WTC11 (cell line): ENCODE measurements around the gene LHFPL6. TPM values are rescaled to one million over a fixed set of nuclear protein-coding genes. Genes with fewer than 3 reads are reported as not detected.

ENCODE experiments used
- ATAC-seq: fragments of 200-7000 bp; cut with Tn5 transposase; 2 replicates; pipeline ENCODE4 v1.10.0; 2021; ENCODE audit warnings: mild to moderate bottlenecking, moderate library complexity
- CTCF ChIA-PET: fragments of 300-600 bp; sonication (Branson Sonifier 250); formaldehyde crosslinking; loops from one replicate; lab custom pipeline; 2021; ENCODE audit warnings: antibody characterized with exemption; lab: Charles Lee
- POLR2A ChIA-PET: fragments of 350-600 bp; sonication (Branson Sonifier 250); formaldehyde crosslinking; loops from one replicate; lab custom pipeline; 2021; ENCODE audit warnings: antibody characterized with exemption; lab: Charles Lee
- DNase-seq: peaks from one replicate; pipeline ENCODE4 v3.0.0; 2021; ENCODE audit warnings: low spot score
- H3K27ac Mint-ChIP-seq: 2 replicates; pipeline ENCODE4 v1.8.0; 2021; ENCODE audit warnings: mixed read lengths
- H3K27me3 Mint-ChIP-seq: 2 replicates; pipeline ENCODE4 v1.8.0; 2021; ENCODE audit warnings: low read depth, mild to moderate bottlenecking, moderate library complexity, mixed read lengths
- H3K36me3 Mint-ChIP-seq: 2 replicates; pipeline ENCODE4 v1.8.0; 2021; ENCODE audit warnings: mixed read lengths
- H3K4me1 Mint-ChIP-seq: 2 replicates; pipeline ENCODE4 v1.8.0; 2022; ENCODE audit warnings: mixed read lengths
- H3K4me3 Mint-ChIP-seq: 2 replicates; pipeline ENCODE4 v1.8.0; 2021; ENCODE audit warnings: mild to moderate bottlenecking, moderate library complexity, mixed read lengths
- H3K9me3 Mint-ChIP-seq: 2 replicates; pipeline ENCODE4 v1.8.0; 2021; ENCODE audit warnings: mixed read lengths
- ELF4 ChIP-seq: sonication (generic); formaldehyde crosslinking; IDR thresholded peaks from 2 replicates; pipeline ENCODE4 v1.8.1; 2022; ENCODE audit warnings: low read depth, mild to moderate bottlenecking, moderate library complexity, missing genetic modification reagents
- EMX1 ChIP-seq: fragments of 250-450 bp; sonication (Bioruptor Pico); IDR thresholded peaks from 2 replicates; pipeline ENCODE4 v1.8.0; 2021; ENCODE audit warnings: mild to moderate bottlenecking
- FOXJ3 ChIP-seq: sonication (generic); formaldehyde crosslinking; IDR thresholded peaks from 2 replicates; pipeline ENCODE4 v1.9.0; 2021; ENCODE audit warnings: missing genetic modification reagents, mild to moderate bottlenecking, borderline replicate concordance
- GRHL2 ChIP-seq: fragments of 250-450 bp; sonication (Bioruptor Pico); IDR thresholded peaks from 2 replicates; pipeline ENCODE4 v1.8.0; 2022; ENCODE audit warnings: mild to moderate bottlenecking, moderate library complexity; ENCODE audit not compliant: insufficient replicate concordance, severe bottlenecking
- NFYB ChIP-seq: sonication (generic); formaldehyde crosslinking; conservative IDR thresholded peaks from 2 replicates; pipeline ENCODE4 v1.8.0; 2022; ENCODE audit warnings: low read depth, missing genetic modification reagents
- RORB ChIP-seq: fragments of 250-450 bp; sonication (Bioruptor Pico); IDR thresholded peaks from 2 replicates; pipeline ENCODE4 v1.9.0; 2021; ENCODE audit warnings: mild to moderate bottlenecking
- SMAD3 ChIP-seq: sonication (generic); formaldehyde crosslinking; IDR thresholded peaks from 2 replicates; pipeline ENCODE4 v1.8.0; 2022; ENCODE audit warnings: missing genetic modification reagents, mild to moderate bottlenecking, borderline replicate concordance
- TEAD1 ChIP-seq: sonication (generic); formaldehyde crosslinking; IDR thresholded peaks from 2 replicates; pipeline ENCODE4 v1.8.0; 2022; ENCODE audit warnings: mild to moderate bottlenecking, missing genetic modification reagents
- USF2 ChIP-seq: sonication (generic); formaldehyde crosslinking; IDR thresholded peaks from 2 replicates; pipeline ENCODE4 v1.8.1; 2023; ENCODE audit warnings: mild to moderate bottlenecking, missing genetic modification reagents, moderate library complexity
- ZNF219 ChIP-seq: sonication (generic); formaldehyde crosslinking; IDR thresholded peaks from 2 replicates; pipeline ENCODE4 v1.8.0; 2023; ENCODE audit warnings: missing genetic modification reagents, mild to moderate bottlenecking, borderline replicate concordance
- ZNF263 ChIP-seq: sonication (generic); formaldehyde crosslinking; IDR thresholded peaks from 2 replicates; pipeline ENCODE4 v1.8.1; 2022; ENCODE audit warnings: low read depth, mild to moderate bottlenecking, moderate library complexity, missing genetic modification reagents
- ZNF512 ChIP-seq: sonication (generic); formaldehyde crosslinking; IDR thresholded peaks from 2 replicates; pipeline ENCODE4 v1.8.1; 2022; ENCODE audit warnings: missing genetic modification reagents, borderline replicate concordance
- total RNA-seq: library from RNA; stranded (reverse); gene quantifications from 3 replicates; pipeline ENCODE4 v1.2.3, GENCODE V29; 2021
- TF ChIP-seq, protein P1 (sequence below): fragments of 250-450 bp; sonication (Bioruptor Pico); IDR thresholded peaks from 2 replicates; pipeline ENCODE4 v1.8.0; 2021; ENCODE audit warnings: mild to moderate bottlenecking
- TF ChIP-seq, protein P2 (sequence below): sonication (generic); formaldehyde crosslinking; IDR thresholded peaks from 2 replicates; pipeline ENCODE4 v1.8.1; 2023; ENCODE audit warnings: mild to moderate bottlenecking, missing genetic modification reagents, moderate library complexity
- TF ChIP-seq, protein P3 (sequence below): sonication (generic); formaldehyde crosslinking; IDR thresholded peaks from 2 replicates; pipeline ENCODE4 v1.8.0; 2022; ENCODE audit warnings: mild to moderate bottlenecking, missing genetic modification reagents
- TF ChIP-seq, protein P4 (sequence below): fragments of 250-450 bp; sonication (Bioruptor Pico); IDR thresholded peaks from 2 replicates; pipeline ENCODE4 v1.9.0; 2021; ENCODE audit warnings: moderate library complexity, mild to moderate bottlenecking, inconsistent platforms, borderline replicate concordance
- TF ChIP-seq, protein P5 (sequence below): sonication (generic); formaldehyde crosslinking; IDR thresholded peaks from 2 replicates; pipeline ENCODE4 v1.8.0; 2022; ENCODE audit warnings: missing genetic modification reagents
- TF ChIP-seq, protein P6 (sequence below): sonication (generic); formaldehyde crosslinking; conservative IDR thresholded peaks from 2 replicates; pipeline ENCODE4 v1.8.1; 2022; ENCODE audit warnings: mild to moderate bottlenecking, missing genetic modification reagents
- TF ChIP-seq, protein P7 (sequence below): sonication (generic); formaldehyde crosslinking; IDR thresholded peaks from 2 replicates; pipeline ENCODE4 v1.8.0; 2023; ENCODE audit warnings: missing genetic modification reagents
- TF ChIP-seq, protein P8 (sequence below): fragments of 250-450 bp; sonication (Bioruptor Pico); IDR thresholded peaks from 2 replicates; pipeline ENCODE4 v2.1.2; 2022; ENCODE audit warnings: mild to moderate bottlenecking, moderate library complexity

Gene LHFPL6
- total RNA-seq, 1 experiment from 2014 or later: 4.5 TPM

GRCh38 chr13:39336207-39336606 is 266.8 kb downstream of the LHFPL6 start:
- no peak for TF ChIP-seq EMX1 (CRISPR knock-in tag)
- TF ChIP-seq, protein P1, sequence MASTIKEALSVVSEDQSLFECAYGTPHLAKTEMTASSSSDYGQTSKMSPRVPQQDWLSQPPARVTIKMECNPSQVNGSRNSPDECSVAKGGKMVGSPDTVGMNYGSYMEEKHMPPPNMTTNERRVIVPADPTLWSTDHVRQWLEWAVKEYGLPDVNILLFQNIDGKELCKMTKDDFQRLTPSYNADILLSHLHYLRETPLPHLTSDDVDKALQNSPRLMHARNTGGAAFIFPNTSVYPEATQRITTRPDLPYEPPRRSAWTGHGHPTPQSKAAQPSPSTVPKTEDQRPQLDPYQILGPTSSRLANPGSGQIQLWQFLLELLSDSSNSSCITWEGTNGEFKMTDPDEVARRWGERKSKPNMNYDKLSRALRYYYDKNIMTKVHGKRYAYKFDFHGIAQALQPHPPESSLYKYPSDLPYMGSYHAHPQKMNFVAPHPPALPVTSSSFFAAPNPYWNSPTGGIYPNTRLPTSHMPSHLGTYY: no peak
- no peak for TF ChIP-seq GRHL2
- no peak for TF ChIP-seq NFYB
- TF ChIP-seq, all 79 proteins: peak for 0
- Mint-ChIP-seq H3K27ac (no peak overlapping the region), H3K4me3 (no peak overlapping the region), H3K9me3 (peaks cover 17% of the 10 kb centered on the region), H3K4me1 (peaks cover 6% of the 10 kb centered on the region), H3K36me3 (peaks cover 12% of the 10 kb centered on the region), H3K27me3 (peaks cover 5% of the 10 kb centered on the region)
- CTCF ChIA-PET: no interaction called here
- POLR2A ChIA-PET: no interaction called here
- no peak for DNase-seq
- ATAC-seq: no peak

DNA sequence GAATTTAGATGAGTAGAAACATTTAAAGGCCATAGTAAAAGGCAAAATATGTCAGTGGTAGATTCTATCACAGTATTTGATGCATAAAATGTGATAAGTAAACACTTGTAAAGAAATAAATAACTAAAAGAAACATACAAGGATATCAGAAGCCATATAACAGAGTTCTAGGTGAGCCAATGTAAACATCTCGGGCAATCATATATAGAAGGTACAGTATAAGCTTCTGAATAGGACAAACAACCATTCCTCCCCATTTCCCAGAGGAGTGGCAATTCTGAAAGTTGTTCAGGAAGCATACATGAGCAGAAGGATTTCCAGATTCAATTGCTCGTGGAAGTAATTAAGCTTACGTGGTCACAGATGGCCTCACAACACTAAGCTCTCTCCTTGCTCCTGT is 267.3 kb downstream of the LHFPL6 start:
- ChIA-PET POLR2A (no interaction called here), CTCF (no interaction called here)
- Mint-ChIP-seq H3K4me3 (no peak overlapping the region), H3K27ac (no peak overlapping the region), H3K36me3 (peaks cover 14% of the 10 kb centered on the region), H3K4me1 (peaks cover 3% of the 10 kb centered on the region; the same call in 1 of the 2 replicates), H3K9me3 (peaks cover 20% of the 10 kb centered on the region), H3K27me3 (peaks cover 8% of the 10 kb centered on the region)
- TF ChIP-seq NFYB (no peak), USF2 (no peak), ZNF219 (no peak), TEAD1 (CRISPR knock-in tag) (no peak), ELF4 (no peak), SMAD3 (CRISPR knock-in tag) (no peak), ZNF263 (CRISPR knock-in tag) (no peak), FOXJ3 (CRISPR knock-in tag) (no peak), ZNF512 (CRISPR knock-in tag) (no peak), RORB (no peak)
- TF ChIP-seq, protein P2, sequence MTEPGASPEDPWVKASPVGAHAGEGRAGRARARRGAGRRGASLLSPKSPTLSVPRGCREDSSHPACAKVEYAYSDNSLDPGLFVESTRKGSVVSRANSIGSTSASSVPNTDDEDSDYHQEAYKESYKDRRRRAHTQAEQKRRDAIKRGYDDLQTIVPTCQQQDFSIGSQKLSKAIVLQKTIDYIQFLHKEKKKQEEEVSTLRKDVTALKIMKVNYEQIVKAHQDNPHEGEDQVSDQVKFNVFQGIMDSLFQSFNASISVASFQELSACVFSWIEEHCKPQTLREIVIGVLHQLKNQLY (CRISPR knock-in tag): no peak
- TF ChIP-seq, protein P3, sequence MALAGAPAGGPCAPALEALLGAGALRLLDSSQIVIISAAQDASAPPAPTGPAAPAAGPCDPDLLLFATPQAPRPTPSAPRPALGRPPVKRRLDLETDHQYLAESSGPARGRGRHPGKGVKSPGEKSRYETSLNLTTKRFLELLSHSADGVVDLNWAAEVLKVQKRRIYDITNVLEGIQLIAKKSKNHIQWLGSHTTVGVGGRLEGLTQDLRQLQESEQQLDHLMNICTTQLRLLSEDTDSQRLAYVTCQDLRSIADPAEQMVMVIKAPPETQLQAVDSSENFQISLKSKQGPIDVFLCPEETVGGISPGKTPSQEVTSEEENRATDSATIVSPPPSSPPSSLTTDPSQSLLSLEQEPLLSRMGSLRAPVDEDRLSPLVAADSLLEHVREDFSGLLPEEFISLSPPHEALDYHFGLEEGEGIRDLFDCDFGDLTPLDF (CRISPR knock-in tag): no peak
- TF ChIP-seq, protein P4, sequence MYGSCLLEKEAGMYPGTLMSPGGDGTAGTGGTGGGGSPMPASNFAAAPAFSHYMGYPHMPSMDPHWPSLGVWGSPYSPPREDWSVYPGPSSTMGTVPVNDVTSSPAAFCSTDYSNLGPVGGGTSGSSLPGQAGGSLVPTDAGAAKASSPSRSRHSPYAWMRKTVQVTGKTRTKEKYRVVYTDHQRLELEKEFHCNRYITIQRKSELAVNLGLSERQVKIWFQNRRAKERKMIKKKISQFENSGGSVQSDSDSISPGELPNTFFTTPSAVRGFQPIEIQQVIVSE (CRISPR knock-in tag): no peak
- TF ChIP-seq, protein P5, sequence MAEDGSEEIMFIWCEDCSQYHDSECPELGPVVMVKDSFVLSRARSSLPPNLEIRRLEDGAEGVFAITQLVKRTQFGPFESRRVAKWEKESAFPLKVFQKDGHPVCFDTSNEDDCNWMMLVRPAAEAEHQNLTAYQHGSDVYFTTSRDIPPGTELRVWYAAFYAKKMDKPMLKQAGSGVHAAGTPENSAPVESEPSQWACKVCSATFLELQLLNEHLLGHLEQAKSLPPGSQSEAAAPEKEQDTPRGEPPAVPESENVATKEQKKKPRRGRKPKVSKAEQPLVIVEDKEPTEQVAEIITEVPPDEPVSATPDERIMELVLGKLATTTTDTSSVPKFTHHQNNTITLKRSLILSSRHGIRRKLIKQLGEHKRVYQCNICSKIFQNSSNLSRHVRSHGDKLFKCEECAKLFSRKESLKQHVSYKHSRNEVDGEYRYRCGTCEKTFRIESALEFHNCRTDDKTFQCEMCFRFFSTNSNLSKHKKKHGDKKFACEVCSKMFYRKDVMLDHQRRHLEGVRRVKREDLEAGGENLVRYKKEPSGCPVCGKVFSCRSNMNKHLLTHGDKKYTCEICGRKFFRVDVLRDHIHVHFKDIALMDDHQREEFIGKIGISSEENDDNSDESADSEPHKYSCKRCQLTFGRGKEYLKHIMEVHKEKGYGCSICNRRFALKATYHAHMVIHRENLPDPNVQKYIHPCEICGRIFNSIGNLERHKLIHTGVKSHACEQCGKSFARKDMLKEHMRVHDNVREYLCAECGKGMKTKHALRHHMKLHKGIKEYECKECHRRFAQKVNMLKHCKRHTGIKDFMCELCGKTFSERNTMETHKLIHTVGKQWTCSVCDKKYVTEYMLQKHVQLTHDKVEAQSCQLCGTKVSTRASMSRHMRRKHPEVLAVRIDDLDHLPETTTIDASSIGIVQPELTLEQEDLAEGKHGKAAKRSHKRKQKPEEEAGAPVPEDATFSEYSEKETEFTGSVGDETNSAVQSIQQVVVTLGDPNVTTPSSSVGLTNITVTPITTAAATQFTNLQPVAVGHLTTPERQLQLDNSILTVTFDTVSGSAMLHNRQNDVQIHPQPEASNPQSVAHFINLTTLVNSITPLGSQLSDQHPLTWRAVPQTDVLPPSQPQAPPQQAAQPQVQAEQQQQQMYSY (CRISPR knock-in tag): no peak
- TF ChIP-seq, protein P6, sequence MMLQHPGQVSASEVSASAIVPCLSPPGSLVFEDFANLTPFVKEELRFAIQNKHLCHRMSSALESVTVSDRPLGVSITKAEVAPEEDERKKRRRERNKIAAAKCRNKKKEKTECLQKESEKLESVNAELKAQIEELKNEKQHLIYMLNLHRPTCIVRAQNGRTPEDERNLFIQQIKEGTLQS (CRISPR knock-in tag): no peak
- TF ChIP-seq, protein P7, sequence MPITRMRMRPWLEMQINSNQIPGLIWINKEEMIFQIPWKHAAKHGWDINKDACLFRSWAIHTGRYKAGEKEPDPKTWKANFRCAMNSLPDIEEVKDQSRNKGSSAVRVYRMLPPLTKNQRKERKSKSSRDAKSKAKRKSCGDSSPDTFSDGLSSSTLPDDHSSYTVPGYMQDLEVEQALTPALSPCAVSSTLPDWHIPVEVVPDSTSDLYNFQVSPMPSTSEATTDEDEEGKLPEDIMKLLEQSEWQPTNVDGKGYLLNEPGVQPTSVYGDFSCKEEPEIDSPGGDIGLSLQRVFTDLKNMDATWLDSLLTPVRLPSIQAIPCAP: no peak
- TF ChIP-seq, protein P8, sequence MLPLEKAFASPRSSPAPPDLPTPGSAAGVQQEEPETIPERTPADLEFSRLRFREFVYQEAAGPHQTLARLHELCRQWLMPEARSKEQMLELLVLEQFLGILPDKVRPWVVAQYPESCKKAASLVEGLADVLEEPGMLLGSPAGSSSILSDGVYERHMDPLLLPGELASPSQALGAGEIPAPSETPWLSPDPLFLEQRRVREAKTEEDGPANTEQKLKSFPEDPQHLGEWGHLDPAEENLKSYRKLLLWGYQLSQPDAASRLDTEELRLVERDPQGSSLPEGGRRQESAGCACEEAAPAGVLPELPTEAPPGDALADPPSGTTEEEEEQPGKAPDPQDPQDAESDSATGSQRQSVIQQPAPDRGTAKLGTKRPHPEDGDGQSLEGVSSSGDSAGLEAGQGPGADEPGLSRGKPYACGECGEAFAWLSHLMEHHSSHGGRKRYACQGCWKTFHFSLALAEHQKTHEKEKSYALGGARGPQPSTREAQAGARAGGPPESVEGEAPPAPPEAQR (CRISPR knock-in tag): no peak
- DNase-seq (no peak), ATAC-seq (no peak)
